Astrocyte of the spinal cord (primary cell): Measurements from ENCODE around the gene C5orf22.

Source experiments
- DNase-seq: peaks from one replicate; pipeline ENCODE4 v3.0.0; 2011; ENCODE audit warnings: low read depth, low spot score
- H3K4me3 ChIP-seq: 2 replicates; pipeline ENCODE4 v1.5.1; 2011; ENCODE audit warnings: low read depth, mild to moderate bottlenecking, low read length, moderate library complexity
- in situ Hi-C: cut with HindIII; loops from 2 replicates; pipeline ENCODE4 v1.10.0; 2017; ENCODE audit warnings: low sequenced_read_pairs
- TF ChIP-seq, protein P1 (sequence below): IDR thresholded peaks from 2 replicates; pipeline ENCODE4 v1.5.1; 2012; ENCODE audit warnings: low read depth, mild to moderate bottlenecking, low read length, inconsistent platforms

The C5orf22 gene

DNA sequence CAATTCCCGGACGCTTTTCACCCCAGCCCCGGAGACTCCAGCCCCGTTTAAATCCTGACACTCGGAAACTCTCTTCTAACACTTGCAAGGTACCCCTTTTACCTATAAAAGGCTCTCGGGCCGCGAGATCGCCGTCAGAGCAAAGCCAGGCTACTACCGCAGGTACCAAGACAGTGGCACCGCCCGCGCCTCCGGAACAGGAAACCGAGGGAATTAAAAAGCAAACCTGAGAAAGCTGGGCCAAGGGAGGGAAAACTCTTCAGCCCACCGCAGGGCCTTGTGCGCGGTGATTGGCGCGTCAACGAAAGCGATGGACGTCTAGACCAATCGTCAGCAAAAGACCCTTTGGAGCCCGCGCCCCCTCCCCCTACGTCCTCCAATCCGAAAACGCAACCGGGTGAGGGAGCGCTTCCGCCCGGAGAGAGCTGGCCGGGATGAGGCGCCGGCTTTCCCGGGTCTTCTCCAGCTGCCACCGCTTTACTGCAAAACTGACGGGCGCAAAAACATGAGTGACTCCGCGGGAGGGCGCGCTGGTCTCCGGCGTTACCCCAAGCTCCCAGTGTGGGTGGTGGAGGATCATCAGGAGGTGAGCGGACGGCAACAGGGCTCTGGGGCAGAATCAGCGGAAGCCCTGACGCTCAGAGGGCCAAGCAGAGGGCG, at the start of gene C5orf22, which contains the start of gene DROSHA:
Gene C5orf22, plus strand, starts transcription at position 414 of the 660 bp plus-strand sequence. Its CDS starts 92 bp downstream, at position 506.
Gene DROSHA, minus strand, starts transcription at position 206 of the 660 bp plus-strand sequence. CDS start 3,034 bp downstream, outside the sequence.
- DNase-seq: peak; percentile 96
- peak within 1 kb of the TSS; percentile 97 for H3K4me3 ChIP-seq
- TF ChIP-seq, protein P1, sequence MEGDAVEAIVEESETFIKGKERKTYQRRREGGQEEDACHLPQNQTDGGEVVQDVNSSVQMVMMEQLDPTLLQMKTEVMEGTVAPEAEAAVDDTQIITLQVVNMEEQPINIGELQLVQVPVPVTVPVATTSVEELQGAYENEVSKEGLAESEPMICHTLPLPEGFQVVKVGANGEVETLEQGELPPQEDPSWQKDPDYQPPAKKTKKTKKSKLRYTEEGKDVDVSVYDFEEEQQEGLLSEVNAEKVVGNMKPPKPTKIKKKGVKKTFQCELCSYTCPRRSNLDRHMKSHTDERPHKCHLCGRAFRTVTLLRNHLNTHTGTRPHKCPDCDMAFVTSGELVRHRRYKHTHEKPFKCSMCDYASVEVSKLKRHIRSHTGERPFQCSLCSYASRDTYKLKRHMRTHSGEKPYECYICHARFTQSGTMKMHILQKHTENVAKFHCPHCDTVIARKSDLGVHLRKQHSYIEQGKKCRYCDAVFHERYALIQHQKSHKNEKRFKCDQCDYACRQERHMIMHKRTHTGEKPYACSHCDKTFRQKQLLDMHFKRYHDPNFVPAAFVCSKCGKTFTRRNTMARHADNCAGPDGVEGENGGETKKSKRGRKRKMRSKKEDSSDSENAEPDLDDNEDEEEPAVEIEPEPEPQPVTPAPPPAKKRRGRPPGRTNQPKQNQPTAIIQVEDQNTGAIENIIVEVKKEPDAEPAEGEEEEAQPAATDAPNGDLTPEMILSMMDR: no peak
- in situ Hi-C loops: no loop called here

DNA sequence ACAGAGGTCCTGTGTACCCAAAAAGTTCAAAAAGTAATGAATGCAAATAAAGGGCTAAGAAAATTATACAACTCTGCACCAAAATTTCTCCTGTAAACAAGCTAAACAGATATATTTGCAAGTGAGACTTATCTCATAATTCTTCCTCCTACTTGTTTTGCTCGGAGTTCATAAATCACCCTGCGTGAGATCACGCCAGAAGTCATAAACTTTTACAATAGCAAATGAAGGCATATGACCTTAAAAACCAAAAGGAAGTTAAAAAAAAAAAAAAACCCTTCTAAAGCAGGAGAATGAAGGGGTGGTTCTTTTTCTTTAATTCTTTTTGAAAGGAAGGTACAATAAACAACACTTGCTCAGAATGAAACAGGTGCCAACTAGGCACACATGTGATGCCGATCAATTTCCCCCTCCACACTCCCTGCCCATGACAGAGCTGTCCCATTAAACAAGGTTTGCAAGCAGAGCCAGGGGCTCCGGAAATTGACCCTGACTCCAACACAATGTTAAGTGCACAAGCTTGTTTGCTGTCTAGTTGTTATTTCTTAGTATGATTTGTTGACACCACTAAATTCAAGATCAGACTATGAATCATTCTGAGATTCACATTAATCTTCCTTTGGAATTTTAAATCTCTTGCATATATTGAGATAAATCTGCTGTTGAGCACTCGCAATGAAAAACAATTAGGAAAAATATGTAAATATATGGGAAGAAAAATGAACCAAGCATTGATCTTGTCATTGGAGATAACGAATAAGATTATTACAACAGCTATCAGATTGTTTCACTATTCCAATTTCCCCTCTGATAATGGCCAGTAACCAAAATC, 46.5 kb upstream of the C5orf22 start:
- no peak for DNase-seq
- in situ Hi-C loops: no loop called here
- TF ChIP-seq, protein P1: no peak
- H3K4me3 ChIP-seq: no peak overlapping the region

DNA sequence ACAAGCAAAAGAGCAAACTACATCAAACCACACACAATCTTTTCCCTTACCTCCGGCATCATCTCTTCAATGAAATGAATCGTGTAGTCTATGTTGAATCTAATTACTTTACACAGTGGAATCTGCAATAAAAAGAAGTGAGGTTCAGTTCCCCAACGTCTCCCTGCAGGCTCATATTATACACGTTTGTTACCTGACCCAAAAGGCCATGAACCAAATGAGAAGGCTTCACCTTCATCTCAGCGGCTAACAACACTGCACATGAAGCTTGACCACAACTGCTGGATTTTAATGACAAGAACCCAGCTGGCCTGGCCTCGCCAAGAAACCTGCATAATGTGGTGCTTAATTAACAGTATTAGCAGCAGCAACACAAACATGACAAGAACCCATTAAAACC, 45.7 kb upstream of the C5orf22 start:
- TF ChIP-seq, protein P1: no peak
- no peak for DNase-seq
- no peak overlapping the region for H3K4me3 ChIP-seq
- in situ Hi-C loops: no loop called here

DNA sequence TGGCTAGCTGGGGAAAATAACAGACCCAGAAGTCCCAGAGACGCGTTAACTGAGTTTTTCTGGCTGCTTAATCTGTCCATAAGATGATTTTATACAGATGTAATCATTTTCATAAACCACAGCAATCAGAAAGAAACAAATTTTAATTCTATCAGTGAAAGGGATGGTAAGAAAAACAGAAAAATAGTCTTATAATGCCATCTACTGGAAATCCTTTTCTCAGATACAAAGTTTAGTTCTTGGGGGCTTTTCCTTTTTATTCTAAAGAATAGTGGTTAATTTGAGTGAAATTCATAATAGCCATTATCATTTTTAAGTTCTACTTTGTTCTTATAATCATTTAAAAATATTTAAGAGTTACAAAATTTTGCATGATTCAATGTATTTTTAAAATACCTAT, 44.6 kb upstream of the C5orf22 start:
- in situ Hi-C loops: no loop called here
- DNase-seq: no peak
- TF ChIP-seq, protein P1: no peak
- H3K4me3 ChIP-seq: no peak overlapping the region

DNA sequence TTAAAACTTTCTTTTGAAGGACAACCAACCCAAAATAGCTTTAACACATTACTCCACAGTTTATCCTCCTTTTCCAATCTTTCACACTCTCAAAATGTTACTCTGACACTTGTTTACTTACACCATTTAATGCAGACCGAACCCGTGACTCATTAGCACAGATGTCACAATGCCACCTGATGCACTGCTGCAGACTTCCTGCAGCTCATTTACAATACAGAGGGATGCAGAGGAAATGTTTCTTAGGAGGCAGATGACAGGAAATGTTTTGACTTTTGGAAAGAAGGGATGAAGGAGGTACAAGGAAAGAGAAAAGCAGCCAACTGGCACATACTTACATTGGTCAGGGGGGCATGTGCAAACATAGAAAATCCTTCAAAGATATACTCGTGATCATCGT, 39.2 kb upstream of the C5orf22 start:
- in situ Hi-C loops: no loop called here
- TF ChIP-seq, protein P1: no peak
- DNase-seq: no peak
- no peak overlapping the region for H3K4me3 ChIP-seq

DNA sequence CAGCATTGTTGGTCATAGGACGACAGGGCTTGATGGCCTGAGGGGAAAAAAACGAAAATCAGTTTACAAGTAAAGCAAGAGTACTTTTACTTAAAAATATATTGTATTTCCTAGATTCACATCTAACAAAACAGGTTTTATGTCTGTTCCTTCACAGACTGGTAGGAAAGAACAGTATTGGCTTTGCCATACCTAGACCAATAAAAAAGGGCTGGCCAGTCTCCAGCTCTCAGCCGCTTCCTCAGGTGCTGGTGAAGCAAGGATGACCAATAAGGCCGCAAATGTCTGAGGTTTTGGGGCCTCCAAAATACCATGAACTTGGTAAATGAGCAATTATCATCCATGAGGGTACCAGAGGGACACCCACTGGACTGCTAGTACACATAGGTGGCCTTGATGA, 36.8 kb upstream of the C5orf22 start:
- no peak for DNase-seq
- in situ Hi-C loops: no loop called here
- no peak overlapping the region for H3K4me3 ChIP-seq
- TF ChIP-seq, protein P1: no peak
